Heart left ventricle (tissue), 16 donors: Measurements from ENCODE around the gene BICRAL. TPM values are rescaled to one million over a fixed set of nuclear protein-coding genes. Genes with fewer than 3 reads are reported as not detected.
"Not testable (repeated sequence)": the region's sequence is repeated elsewhere in the genome, so short reads cannot be mapped to it uniquely, and the experiment has no call there.

Experiments used
- ATAC-seq, 4 donors: fragments of 200-7000 bp; cut with Tn5 transposase; one replicate each; pipeline ENCODE4 v1.9.1; 2020 to 2022; ENCODE audit warnings: moderate library complexity in 4 of 4, mild to moderate bottlenecking in 3 of 4, moderate number of reproducible peaks in 1 of 4
- DNase-seq, 5 donors: peaks; one replicate each; pipeline ENCODE4 v3.0.0-alpha.2; 2020
- H3K27ac ChIP-seq, 12 donors: fragments of 200-600 bp; sonication (generic) in 4 of 12; one replicate each; pipeline versions ENCODE4 v1.5.0 to v1.8.0; 2016 to 2022; ENCODE audit warnings: mild to moderate bottlenecking in 2 of 12
- H3K27me3 ChIP-seq, 9 donors: fragments of 200-600 bp; sonication (generic) in 2 of 9; one replicate each; pipeline versions ENCODE4 v1.5.1 to v1.8.0; 2016 to 2022; ENCODE audit warnings: mild to moderate bottlenecking in 3 of 9
- H3K36me3 ChIP-seq, 9 donors: fragments of 200-600 bp; sonication (generic) in 2 of 9; one replicate each; pipeline versions ENCODE4 v1.5.0 to v1.8.0; 2018 to 2022; ENCODE audit warnings: mild to moderate bottlenecking in 2 of 9
- H3K4me1 ChIP-seq, 12 donors: fragments of 200-600 bp; sonication (generic) in 4 of 12; one replicate each; pipeline versions ENCODE4 v1.5.0 to v1.8.0; 2016 to 2022; ENCODE audit warnings: mild to moderate bottlenecking in 3 of 12
- H3K4me3 ChIP-seq, 12 donors: fragments of 200-600 bp; sonication (generic) in 4 of 12; one replicate each; pipeline versions ENCODE4 v1.5.0 to v1.8.0; 2017 to 2022; ENCODE audit warnings: mild to moderate bottlenecking in 9 of 12, moderate library complexity in 4 of 12
- H3K9me3 ChIP-seq, 12 donors: fragments of 200-600 bp; sonication (generic) in 4 of 12; one replicate each; pipeline versions ENCODE4 v1.5.0 to v1.8.0; 2016 to 2022; ENCODE audit warnings: mild to moderate bottlenecking in 1 of 12
- POLR2A ChIP-seq, 2 donors: fragments of 450-650 bp; IDR thresholded peaks; one replicate each; pipeline ENCODE4 v1.6.1; 2017; ENCODE audit warnings: antibody characterized with exemption in 2 of 2, mild to moderate bottlenecking in 2 of 2, moderate library complexity in 2 of 2
- WGBS, 4 donors: extraction: QIAGEN DNeasy Blood & Tissue Kit in 2 of 4; methylation state at CpG; one replicate each; pipeline versions ENCODE4 v1.1.5 to v1.1.7; 2013 to 2018; 5-methylcytosine and 5-hydroxymethylcytosine counted together
- intact Hi-C, 10 donors: fragments of 100-400 bp; cut with DNase I; formaldehyde crosslinking; loops; one replicate each; pipeline versions ENCODE4 v1.11.1 to v1.14.2; 2022
- polyA plus RNA-seq, 2 donors: library from polyadenylated mRNA; stranded (reverse); fragments of 200-250 nt; gene quantifications; one replicate each; pipeline ENCODE4 v1.2.3, GENCODE V29; 2013
- total RNA-seq, 9 donors: library from RNA; depleted of rRNA in 2 of 9; stranded (reverse); fragments of >200 nt in 2 of 9; fragmentation: NEBNext Ultra II Directional in 3 of 9; extraction: Animal tissue kit (Norgen Biotek cat#: 25700) in 3 of 9; gene quantifications; one replicate each; pipeline versions ENCODE4 v1.1.0 to v1.2.4, GENCODE V29; 2016 to 2023
- TF ChIP-seq, protein P1 (sequence below), 12 donors: fragments of 200-600 bp; sonication (generic) in 4 of 12; IDR thresholded peaks; one replicate each; pipeline versions ENCODE4 v1.5.0 to v1.8.0; 2018 to 2022; ENCODE audit warnings: antibody characterized with exemption in 12 of 12, mild to moderate bottlenecking in 5 of 12
- donor health status: ischemic (EF 13 %, LVEDD 7.1; RV severe dilation, severe dysfunction).
- donor health status: healthy with polysubstance abuse.
- donor health status: DM: no; HTN: yes; CAD: no.
- donor health status: DM: no; HTN: no; CAD: no.
- donor health status: ischemic (EF 25% LVEDD 6.9; RV normal size, moderate dysfunction).
- donor health status: ischemic (EF 25% LVEDD 5.7; RV mildly dilated, moderate dysfunction).
- donor health status: healthy.
- donor health status: DM: yes; HTN: yes; CAD: no.
- donor health status: ischemic (EF 35%, LVEDD 5.7; RV mildly dilated, moderate dysfunction).
- donor health status: nonischemic (EF 11% LVEDD 7.7; RV severe dilation, severe dysfunction).
- donor health status: DM: yes; HTN: yes; CAD: no.
- donor health status: PGD.
- donor health status: ischemic (EF 29% LVEDD 5.4; RV normal size, mild dysfunction).
- donor health status: nonischemic (EF 23%, LVEDD 6.1; RV moderate dilation, normal function).

Gene BICRAL
- total and polyA plus RNA-seq, 11 donors: 2.5 to 17.1 (median 11.7) TPM

DNA sequence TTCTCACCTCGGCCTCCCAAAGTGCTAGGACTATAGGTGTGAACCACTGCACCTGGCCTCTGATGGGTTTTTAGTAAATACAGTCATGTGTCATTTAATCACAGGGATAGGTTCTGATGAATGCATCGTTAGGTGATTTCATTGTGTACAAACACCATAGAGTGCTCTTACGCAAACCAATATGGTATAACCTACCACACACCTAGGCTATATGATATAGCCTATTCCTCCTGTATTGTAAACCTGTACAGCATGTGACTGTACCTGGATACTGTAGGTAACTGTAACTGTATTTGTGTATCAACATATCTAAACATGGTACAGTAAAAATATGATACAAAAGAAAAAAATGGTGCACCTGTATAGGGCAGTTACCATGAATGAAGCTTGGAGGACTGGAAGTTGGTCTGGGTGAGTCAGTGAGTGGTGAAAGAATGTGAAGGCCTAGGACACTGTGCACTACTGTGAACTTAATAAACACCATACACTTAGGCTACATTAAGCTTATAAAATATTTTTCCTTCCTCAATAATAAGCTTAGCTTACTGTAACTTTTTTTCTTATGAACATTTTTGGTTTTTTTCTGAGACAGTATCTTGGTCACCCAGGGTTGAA is 10.0 kb downstream of the BICRAL start:
- peak in 2 of 4 donors; percentile 25 to 39 for ATAC-seq
- TF ChIP-seq, protein P1, sequence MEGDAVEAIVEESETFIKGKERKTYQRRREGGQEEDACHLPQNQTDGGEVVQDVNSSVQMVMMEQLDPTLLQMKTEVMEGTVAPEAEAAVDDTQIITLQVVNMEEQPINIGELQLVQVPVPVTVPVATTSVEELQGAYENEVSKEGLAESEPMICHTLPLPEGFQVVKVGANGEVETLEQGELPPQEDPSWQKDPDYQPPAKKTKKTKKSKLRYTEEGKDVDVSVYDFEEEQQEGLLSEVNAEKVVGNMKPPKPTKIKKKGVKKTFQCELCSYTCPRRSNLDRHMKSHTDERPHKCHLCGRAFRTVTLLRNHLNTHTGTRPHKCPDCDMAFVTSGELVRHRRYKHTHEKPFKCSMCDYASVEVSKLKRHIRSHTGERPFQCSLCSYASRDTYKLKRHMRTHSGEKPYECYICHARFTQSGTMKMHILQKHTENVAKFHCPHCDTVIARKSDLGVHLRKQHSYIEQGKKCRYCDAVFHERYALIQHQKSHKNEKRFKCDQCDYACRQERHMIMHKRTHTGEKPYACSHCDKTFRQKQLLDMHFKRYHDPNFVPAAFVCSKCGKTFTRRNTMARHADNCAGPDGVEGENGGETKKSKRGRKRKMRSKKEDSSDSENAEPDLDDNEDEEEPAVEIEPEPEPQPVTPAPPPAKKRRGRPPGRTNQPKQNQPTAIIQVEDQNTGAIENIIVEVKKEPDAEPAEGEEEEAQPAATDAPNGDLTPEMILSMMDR (IDR thresholded peaks at IDR 0.05): no peak
- TF ChIP-seq POLR2A (IDR thresholded peaks at IDR 0.05): no peak
- DNase-seq: no peak
- intact Hi-C loops: loop anchor here in 1 of 10 donors (10.0 kb wide), 1 partner anchor 63 kb away; no protein-coding TSS in a partner anchor
- no peak overlapping the region for H3K4me3 ChIP-seq
- no peak overlapping the region for H3K27ac ChIP-seq
- H3K36me3 ChIP-seq: peaks cover 0 to 6% (median 0%) of the 10 kb centered on the region in 9 donors
- H3K27me3 ChIP-seq: no peaks in the 10 kb centered on the region
- H3K9me3 ChIP-seq: no peaks in the 10 kb centered on the region
- peaks cover 0 to 46% (median 35%) of the 10 kb centered on the region in 12 donors for H3K4me1 ChIP-seq
- 89 to 94% (median 92%) methylated on average over 3 of the region's 3 CpGs for whole genome bisulfite sequencing, 4 donors

DNA sequence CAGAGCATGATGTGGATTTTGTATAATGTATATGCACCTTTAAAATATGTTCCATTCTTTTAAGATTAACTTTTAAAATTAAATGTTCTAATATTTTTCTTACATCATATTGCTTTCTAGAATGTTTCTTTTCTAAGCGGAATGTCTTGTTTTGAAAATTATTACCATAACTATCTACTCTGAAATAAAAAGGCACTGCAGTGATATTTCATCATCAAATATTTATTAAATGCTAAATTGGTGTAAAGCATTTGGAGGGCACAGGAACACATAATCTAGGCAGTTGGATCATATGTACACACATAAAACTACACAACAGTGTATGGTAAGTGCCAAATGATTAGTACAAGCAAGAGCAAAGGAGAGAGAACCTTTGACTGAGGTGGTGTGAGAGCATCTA is 13.8 kb downstream of the BICRAL start:
- Histone ChIP-seq H3K27ac (no peak overlapping the region), H3K4me3 (no peak overlapping the region), H3K27me3 (no peaks in the 10 kb centered on the region), H3K4me1 (peaks cover 0 to 18% (median 9%) of the 10 kb centered on the region in 12 donors), H3K36me3 (peaks cover 0 to 3% (median 0%) of the 10 kb centered on the region in 9 donors), H3K9me3 (no peaks in the 10 kb centered on the region)
- TF ChIP-seq, protein P1 (IDR thresholded peaks at IDR 0.05): no peak
- TF ChIP-seq POLR2A (IDR thresholded peaks at IDR 0.05): no peak
- intact Hi-C loops: loop anchor here in 1 of 10 donors (10.0 kb wide), 1 partner anchor 59 kb away; no protein-coding TSS in a partner anchor
- no peak for ATAC-seq
- DNase-seq: no peak
- WGBS, 4 donors: 96 to 100% (median 98%) methylated on average over 1 of the region's 1 CpG

DNA sequence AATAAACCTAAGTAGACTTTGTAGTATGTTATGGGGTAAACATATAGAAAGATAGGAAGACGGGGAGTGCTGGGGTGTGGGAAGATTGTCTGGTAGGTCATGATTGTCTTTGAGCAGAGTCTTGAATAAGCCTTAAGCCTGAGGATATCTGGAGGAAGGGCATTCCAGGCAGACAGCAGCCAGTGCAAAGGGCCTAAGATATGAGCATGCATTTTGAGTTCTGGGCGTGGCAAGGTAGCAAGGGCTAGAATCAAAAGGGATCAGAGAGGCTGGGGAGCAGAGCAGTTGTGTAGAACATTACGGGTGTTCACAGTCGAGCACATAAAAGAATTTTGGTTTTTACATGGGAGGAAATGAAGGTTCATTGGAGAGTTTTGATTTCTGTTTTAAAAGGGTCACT is 14.3 kb downstream of the BICRAL start:
- intact Hi-C loops: loop anchor here in 1 of 10 donors (10.0 kb wide), 1 partner anchor 59 kb away; no protein-coding TSS in a partner anchor
- H3K27ac ChIP-seq: no peak overlapping the region
- DNase-seq: no peak
- no peak for ATAC-seq
- no peaks in the 10 kb centered on the region for H3K27me3 ChIP-seq
- peaks cover 0 to 17% (median 5%) of the 10 kb centered on the region in 12 donors for H3K4me1 ChIP-seq
- no peak for TF ChIP-seq POLR2A (IDR thresholded peaks at IDR 0.05)
- TF ChIP-seq, protein P1 (IDR thresholded peaks at IDR 0.05): no peak
- H3K4me3 ChIP-seq: no peak overlapping the region
- 95 to 97% (median 96%) methylated on average over 4 of the region's 4 CpGs for WGBS, 4 donors
- H3K9me3 ChIP-seq: no peaks in the 10 kb centered on the region
- H3K36me3 ChIP-seq: peaks cover 0 to 3% (median 0%) of the 10 kb centered on the region in 9 donors

DNA sequence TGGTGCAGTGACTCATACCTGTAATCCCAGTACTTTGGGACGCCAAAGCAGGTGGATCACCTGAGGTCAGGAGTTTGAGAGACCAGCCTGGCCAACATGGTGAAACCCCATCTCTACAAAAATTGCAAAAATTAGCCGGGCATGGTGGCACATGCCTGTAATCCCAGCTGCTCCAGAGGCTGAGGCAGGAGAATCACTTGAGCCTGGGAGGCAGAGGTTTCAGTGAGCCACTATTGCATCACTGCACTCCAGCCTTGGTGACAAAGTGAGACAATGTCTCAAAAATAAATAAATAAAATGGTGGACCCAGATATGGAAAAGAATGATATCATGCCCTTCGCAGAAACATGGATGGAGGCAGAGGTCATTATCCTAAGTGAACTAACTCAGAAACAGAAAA is 15.8 kb downstream of the BICRAL start:
- not testable (repeated sequence) for H3K4me3 ChIP-seq, H3K36me3 ChIP-seq, H3K9me3 ChIP-seq, H3K27me3 ChIP-seq, DNase-seq, H3K27ac ChIP-seq, ATAC-seq
- intact Hi-C loops: loop anchor here in 1 of 10 donors (10.0 kb wide), 1 partner anchor 57 kb away; no protein-coding TSS in a partner anchor
- WGBS, 4 donors: 91 to 95% (median 93%) methylated on average over 3 of the region's 3 CpGs
- peaks cover 0 to 17% (median 5%) of the 10 kb centered on the region in 12 donors for H3K4me1 ChIP-seq
